H9 (cell line): ENCODE data around the gene C3orf62. TPM values are rescaled to one million over a fixed set of nuclear protein-coding genes. Genes with fewer than 3 reads are reported as not detected.

Experiments used
- DNase-seq: peaks from one replicate; pipeline ENCODE4 v3.0.0-alpha.2; 2017
- H2AFZ ChIP-seq: one replicate; pipeline ENCODE4 v1.6.1; 2013; ENCODE audit warnings: mild to moderate bottlenecking, low read length, control low read depth, moderate library complexity
- H2AK5ac ChIP-seq: 2 replicates; pipeline ENCODE4 v1.6.1; 2013; ENCODE audit warnings: low read length, control low read depth, mixed read lengths; ENCODE audit not compliant: insufficient read length
- H2BK120ac ChIP-seq: one replicate; pipeline ENCODE4 v1.6.1; 2013; ENCODE audit warnings: low read depth, mild to moderate bottlenecking, low read length, control low read depth, inconsistent platforms; ENCODE audit not compliant: poor library complexity, severe bottlenecking
- H2BK12ac ChIP-seq: 2 replicates; pipeline ENCODE4 v1.6.1; 2013; ENCODE audit warnings: low read length, control low read depth, mixed read lengths, low read depth; ENCODE audit not compliant: insufficient read length
- H2BK15ac ChIP-seq: 2 replicates; pipeline ENCODE4 v1.6.1; 2013; ENCODE audit warnings: low read depth, low read length, control low read depth
- H2BK20ac ChIP-seq: one replicate; pipeline ENCODE4 v1.6.1; 2013; ENCODE audit warnings: low read depth, mild to moderate bottlenecking, low read length, control low read depth, inconsistent platforms; ENCODE audit not compliant: poor library complexity, severe bottlenecking
- H2BK5ac ChIP-seq: 2 replicates; pipeline ENCODE4 v1.6.1; 2013; ENCODE audit warnings: low read length, control low read depth, mixed read lengths; ENCODE audit not compliant: insufficient read length
- H3K14ac ChIP-seq: 2 replicates; pipeline ENCODE4 v1.6.1; 2013; ENCODE audit warnings: low read length, control low read depth; ENCODE audit not compliant: insufficient read depth
- H3K18ac ChIP-seq: 2 replicates; pipeline ENCODE4 v1.6.1; 2013; ENCODE audit warnings: low read depth, mild to moderate bottlenecking, mixed read lengths, low read length, control low read depth; ENCODE audit not compliant: insufficient read length
- H3K23ac ChIP-seq: 2 replicates; pipeline ENCODE4 v1.6.1; 2013; ENCODE audit warnings: low read length, control low read depth, mixed read lengths, low read depth; ENCODE audit not compliant: insufficient read length
- H3K23me2 ChIP-seq: 2 replicates; pipeline ENCODE4 v1.6.1; 2013; ENCODE audit warnings: low read depth, mild to moderate bottlenecking, mixed read lengths, low read length, control low read depth; ENCODE audit not compliant: insufficient read length, poor library complexity, severe bottlenecking
- H3K27ac ChIP-seq: 2 replicates; pipeline ENCODE4 v1.5.1; 2013; ENCODE audit warnings: low read length, control low read depth, mixed read lengths, low read depth; ENCODE audit not compliant: insufficient read length
- H3K27me3 ChIP-seq: 2 replicates; pipeline ENCODE4 v1.6.1; 2013; ENCODE audit warnings: low read length, control low read depth, inconsistent platforms; ENCODE audit not compliant: insufficient read depth
- H3K4ac ChIP-seq: 2 replicates; pipeline ENCODE4 v1.6.1; 2013; ENCODE audit warnings: low read depth, mild to moderate bottlenecking, control low read depth, inconsistent platforms, low read length, moderate library complexity
- H3K4me1 ChIP-seq: 2 replicates; pipeline ENCODE4 v1.6.1; 2013; ENCODE audit warnings: low read length, control low read depth, inconsistent platforms; ENCODE audit not compliant: insufficient read depth
- H3K4me2 ChIP-seq: 2 replicates; pipeline ENCODE4 v1.6.1; 2013; ENCODE audit warnings: low read length, control low read depth, mixed read lengths; ENCODE audit not compliant: insufficient read length, insufficient read depth
- H3K56ac ChIP-seq: 2 replicates; pipeline ENCODE4 v1.6.1; 2013; ENCODE audit warnings: low read depth, mild to moderate bottlenecking, mixed read lengths, low read length, control low read depth; ENCODE audit not compliant: insufficient read length
- H3K79me1 ChIP-seq: 2 replicates; pipeline ENCODE4 v1.6.1; 2013; ENCODE audit warnings: low read depth, mild to moderate bottlenecking, moderate library complexity, low read length, control low read depth, inconsistent platforms; ENCODE audit not compliant: insufficient read depth, poor library complexity, severe bottlenecking
- H3K79me2 ChIP-seq: 2 replicates; pipeline ENCODE4 v1.6.1; 2013; ENCODE audit warnings: low read length, control low read depth, inconsistent platforms; ENCODE audit not compliant: insufficient read depth
- H3K9ac ChIP-seq: 2 replicates; pipeline ENCODE4 v1.6.1; 2013; ENCODE audit warnings: low read length, control low read depth, mixed read lengths; ENCODE audit not compliant: insufficient read length; ENCODE audit errors: extremely low read depth
- H3K9me3 ChIP-seq: one replicate; pipeline ENCODE4 v1.6.1; 2013; ENCODE audit warnings: low read depth, low read length, inconsistent platforms; ENCODE audit not compliant: control insufficient read depth
- H3T11ph ChIP-seq: one replicate; pipeline ENCODE4 v1.6.1; 2013; ENCODE audit warnings: mild to moderate bottlenecking, low read length, control low read depth, inconsistent platforms
- H4K20me1 ChIP-seq: one replicate; pipeline ENCODE4 v1.6.1; 2013; ENCODE audit not compliant: control insufficient read depth, insufficient read length, insufficient read depth
- H4K5ac ChIP-seq: 2 replicates; pipeline ENCODE4 v1.6.1; 2013; ENCODE audit warnings: low read depth, mild to moderate bottlenecking, mixed read lengths, low read length, control low read depth; ENCODE audit not compliant: insufficient read length
- H4K8ac ChIP-seq: replicated peaks from 2 replicates; pipeline ENCODE4 v1.6.1; 2013; ENCODE audit warnings: low read length, control low read depth, mixed read lengths, low read depth; ENCODE audit not compliant: insufficient read length
- H4K91ac ChIP-seq: 2 replicates; pipeline ENCODE4 v1.6.1; 2013; ENCODE audit warnings: low read depth, mild to moderate bottlenecking, moderate library complexity, mixed read lengths, low read length, control low read depth; ENCODE audit not compliant: insufficient read length
- H3K27ac Mint-ChIP-seq, 3 experiments: 2 replicates in 2 of 3; 3 replicates in 1 of 3; pipeline ENCODE4 v1.8.0; 2020 to 2021; ENCODE audit warnings: mixed read lengths in 3 of 3, mild to moderate bottlenecking in 1 of 3, moderate library complexity in 1 of 3
- H3K27me3 Mint-ChIP-seq: 2 replicates; pipeline ENCODE4 v1.8.0; 2021; ENCODE audit warnings: low read depth, mild to moderate bottlenecking, moderate library complexity, mixed read lengths
- H3K36me3 Mint-ChIP-seq, 3 experiments: 2 replicates in 2 of 3; 3 replicates in 1 of 3; pipeline ENCODE4 v1.8.0; 2020 to 2021; ENCODE audit warnings: low read depth in 3 of 3, mixed read lengths in 3 of 3; ENCODE audit not compliant: insufficient read depth in 1 of 3
- H3K4me1 Mint-ChIP-seq, 2 experiments: 2 replicates each; pipeline ENCODE4 v1.8.0; 2020; ENCODE audit warnings: mixed read lengths in 2 of 2
- H3K4me3 Mint-ChIP-seq, 2 experiments: 2 replicates in 1 of 2; 3 replicates in 1 of 2; pipeline ENCODE4 v1.8.0; 2020 to 2021; ENCODE audit warnings: mild to moderate bottlenecking in 2 of 2, mixed read lengths in 2 of 2, moderate library complexity in 1 of 2
- H3K9me3 Mint-ChIP-seq, 2 experiments: 2 replicates in 1 of 2; 3 replicates in 1 of 2; pipeline ENCODE4 v1.8.0; 2020; ENCODE audit warnings: mild to moderate bottlenecking in 2 of 2, mixed read lengths in 2 of 2, moderate library complexity in 1 of 2
- WGBS: extraction: QIAGEN DNeasy Blood & Tissue Kit; methylation state at CpG from one replicate; pipeline ENCODE4 v1.1.7; 2013; ENCODE audit warnings: missing lambda C conversion rate, low lambda C conversion rate, mixed read lengths; ENCODE audit not compliant: insufficient read length; ENCODE audit errors: extremely low coverage; 5-methylcytosine and 5-hydroxymethylcytosine counted together
- total RNA-seq: library from RNA; stranded (reverse); gene quantifications from 2 replicates; pipeline ENCODE4 v1.2.1, GENCODE V29; 2021
- TF ChIP-seq, protein P1 (sequence below): fragments of 200-600 bp; sonication (generic); conservative IDR thresholded peaks from 3 replicates; pipeline ENCODE4 v1.8.0; 2021; ENCODE audit warnings: antibody characterized with exemption, mild to moderate bottlenecking

The C3orf62 gene
- total RNA-seq, 1 experiment from 2014 or later, result 4.5 TPM

DNA sequence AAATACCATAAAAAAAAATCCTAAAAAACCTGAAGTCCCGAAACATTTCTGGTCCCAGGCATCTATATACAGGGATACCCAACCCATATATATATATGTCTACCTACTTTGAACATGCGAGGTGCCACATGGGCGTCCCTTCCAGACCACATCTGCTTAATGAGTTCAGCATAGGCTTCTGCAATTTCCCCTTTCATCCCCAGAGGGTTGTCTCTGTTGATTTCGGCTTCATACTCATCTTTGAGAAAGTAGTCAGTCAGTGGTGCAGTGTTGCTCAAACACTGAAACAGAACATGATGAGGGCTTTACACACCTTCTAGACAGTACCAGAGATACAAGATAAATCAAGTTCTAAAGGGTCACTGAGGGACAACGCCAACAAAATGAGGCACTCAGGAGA lies 28.6 kb upstream of the C3orf62 start:
- no CpG with 5 or more reads among the region's 5 CpGs for WGBS
- H2AK5ac ChIP-seq, result no peak overlapping the region
- no peak overlapping the region for H3K14ac ChIP-seq
- H3K79me2 ChIP-seq, result no peaks in the 10 kb centered on the region
- no peak overlapping the region for H3K27ac Mint-ChIP-seq
- no peak overlapping the region for H3K18ac ChIP-seq
- no peak overlapping the region for H2BK120ac ChIP-seq
- no peak overlapping the region for H3K9ac ChIP-seq
- H3K36me3 Mint-ChIP-seq, result peaks cover 3 to 50% (median 34%) of the 10 kb centered on the region in 3 experiments; a peak in 6 of 7 replicates
- no peaks in the 10 kb centered on the region for H3K79me1 ChIP-seq
- no peak overlapping the region for H3K23ac ChIP-seq
- H3K4me2 ChIP-seq, result no peak overlapping the region
- H3K27me3 ChIP-seq, result no peaks in the 10 kb centered on the region
- H3K4me1 Mint-ChIP-seq, result no peaks in the 10 kb centered on the region
- H3K23me2 ChIP-seq, result no peaks in the 10 kb centered on the region
- no peak overlapping the region for H3K56ac ChIP-seq
- no peak overlapping the region for H2AFZ ChIP-seq
- H3T11ph ChIP-seq, result no peak overlapping the region
- no peak overlapping the region for H4K8ac ChIP-seq
- no peaks in the 10 kb centered on the region; the same call in 1 of the 2 replicates for H3K27me3 Mint-ChIP-seq
- no peak for DNase-seq
- no peak overlapping the region for H3K4ac ChIP-seq
- no peaks in the 10 kb centered on the region for H4K20me1 ChIP-seq
- no peak overlapping the region for H2BK20ac ChIP-seq
- no peaks in the 10 kb centered on the region for H3K4me1 ChIP-seq
- no peak overlapping the region for H4K5ac ChIP-seq
- no peak overlapping the region for H4K91ac ChIP-seq
- H3K27ac ChIP-seq, result no peak overlapping the region
- H2BK15ac ChIP-seq, result no peak overlapping the region
- no peaks in the 10 kb centered on the region for H3K9me3 ChIP-seq
- H3K4me3 Mint-ChIP-seq, result no peak overlapping the region
- no peak overlapping the region for H2BK12ac ChIP-seq
- no peaks in the 10 kb centered on the region for H3K9me3 Mint-ChIP-seq
- TF ChIP-seq, protein P1, sequence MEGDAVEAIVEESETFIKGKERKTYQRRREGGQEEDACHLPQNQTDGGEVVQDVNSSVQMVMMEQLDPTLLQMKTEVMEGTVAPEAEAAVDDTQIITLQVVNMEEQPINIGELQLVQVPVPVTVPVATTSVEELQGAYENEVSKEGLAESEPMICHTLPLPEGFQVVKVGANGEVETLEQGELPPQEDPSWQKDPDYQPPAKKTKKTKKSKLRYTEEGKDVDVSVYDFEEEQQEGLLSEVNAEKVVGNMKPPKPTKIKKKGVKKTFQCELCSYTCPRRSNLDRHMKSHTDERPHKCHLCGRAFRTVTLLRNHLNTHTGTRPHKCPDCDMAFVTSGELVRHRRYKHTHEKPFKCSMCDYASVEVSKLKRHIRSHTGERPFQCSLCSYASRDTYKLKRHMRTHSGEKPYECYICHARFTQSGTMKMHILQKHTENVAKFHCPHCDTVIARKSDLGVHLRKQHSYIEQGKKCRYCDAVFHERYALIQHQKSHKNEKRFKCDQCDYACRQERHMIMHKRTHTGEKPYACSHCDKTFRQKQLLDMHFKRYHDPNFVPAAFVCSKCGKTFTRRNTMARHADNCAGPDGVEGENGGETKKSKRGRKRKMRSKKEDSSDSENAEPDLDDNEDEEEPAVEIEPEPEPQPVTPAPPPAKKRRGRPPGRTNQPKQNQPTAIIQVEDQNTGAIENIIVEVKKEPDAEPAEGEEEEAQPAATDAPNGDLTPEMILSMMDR, result no peak
- no peak overlapping the region for H2BK5ac ChIP-seq
